ENCODE results near the gene SOX11. TPM values are rescaled to one million over a fixed set of nuclear protein-coding genes. Genes with fewer than 3 reads are reported as not detected.

Gene SOX11
- total RNA-seq, 4 donors from 2014 or later, result not detected

DNA sequence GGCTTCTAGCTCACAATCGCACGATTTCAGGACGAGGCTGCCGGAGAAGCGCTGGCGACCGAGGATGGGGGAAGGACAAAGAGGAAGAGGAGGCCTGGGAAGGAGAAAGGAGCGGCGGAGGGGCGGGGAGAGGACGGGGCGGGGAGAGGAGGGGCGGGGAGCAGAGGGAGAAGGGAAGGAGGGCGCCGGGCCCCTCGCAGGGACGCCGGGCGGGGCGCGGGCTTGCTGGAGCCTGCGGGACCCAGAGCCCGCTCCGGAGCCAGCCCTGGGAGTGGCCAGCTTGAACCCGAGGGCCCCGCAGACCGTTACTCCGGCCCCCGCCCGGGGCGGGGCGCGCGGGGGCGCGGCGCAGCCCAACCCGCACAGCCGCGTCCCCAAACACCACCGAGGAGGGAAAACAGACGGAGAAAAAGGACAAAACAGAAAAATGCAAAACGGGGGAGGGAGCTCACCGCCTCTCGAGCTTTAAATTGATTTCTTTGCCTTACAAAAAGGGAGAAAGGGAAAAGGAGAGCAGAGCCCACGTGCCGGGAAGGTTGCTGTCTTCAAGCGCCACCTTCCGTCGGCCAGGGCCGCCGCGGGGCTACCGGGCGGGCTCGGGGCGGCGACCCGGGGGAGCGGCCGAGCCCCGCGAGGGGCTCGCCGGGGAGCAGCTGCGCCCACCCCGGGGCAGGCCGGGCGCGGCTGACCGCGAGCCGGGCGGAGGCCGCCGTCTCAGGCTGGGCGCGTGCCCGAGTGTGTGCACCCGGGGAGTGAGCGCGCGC, 781 bp upstream of the SOX11 start:
- DNase-seq (ENCODE audit: low spot score in 2 of 2), result no peak
- Histone ChIP-seq H3K4me3 (peak overlapping the region in 1 of 4 donors; percentile 31), H3K4me1 (peaks cover 0 to 43% (median 6%) of the 10 kb centered on the region in 4 donors), H3K9me3 (no peaks in the 10 kb centered on the region), H3K27ac (no peak overlapping the region), H3K27me3 (peaks cover 0 to 62% of the 10 kb centered on the region in 2 donors), H3K36me3 (no peaks in the 10 kb centered on the region)
- TF ChIP-seq POLR2A (IDR thresholded peaks at IDR 0.05), result no peak
- TF ChIP-seq, protein P1, sequence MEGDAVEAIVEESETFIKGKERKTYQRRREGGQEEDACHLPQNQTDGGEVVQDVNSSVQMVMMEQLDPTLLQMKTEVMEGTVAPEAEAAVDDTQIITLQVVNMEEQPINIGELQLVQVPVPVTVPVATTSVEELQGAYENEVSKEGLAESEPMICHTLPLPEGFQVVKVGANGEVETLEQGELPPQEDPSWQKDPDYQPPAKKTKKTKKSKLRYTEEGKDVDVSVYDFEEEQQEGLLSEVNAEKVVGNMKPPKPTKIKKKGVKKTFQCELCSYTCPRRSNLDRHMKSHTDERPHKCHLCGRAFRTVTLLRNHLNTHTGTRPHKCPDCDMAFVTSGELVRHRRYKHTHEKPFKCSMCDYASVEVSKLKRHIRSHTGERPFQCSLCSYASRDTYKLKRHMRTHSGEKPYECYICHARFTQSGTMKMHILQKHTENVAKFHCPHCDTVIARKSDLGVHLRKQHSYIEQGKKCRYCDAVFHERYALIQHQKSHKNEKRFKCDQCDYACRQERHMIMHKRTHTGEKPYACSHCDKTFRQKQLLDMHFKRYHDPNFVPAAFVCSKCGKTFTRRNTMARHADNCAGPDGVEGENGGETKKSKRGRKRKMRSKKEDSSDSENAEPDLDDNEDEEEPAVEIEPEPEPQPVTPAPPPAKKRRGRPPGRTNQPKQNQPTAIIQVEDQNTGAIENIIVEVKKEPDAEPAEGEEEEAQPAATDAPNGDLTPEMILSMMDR (IDR thresholded peaks at IDR 0.05), result no peak
- TF ChIP-seq EP300 (IDR thresholded peaks at IDR 0.05), result no peak
- 1 to 4% methylated on average over 49 to 68 of the region's 83 CpGs for WGBS, 2 donors

DNA sequence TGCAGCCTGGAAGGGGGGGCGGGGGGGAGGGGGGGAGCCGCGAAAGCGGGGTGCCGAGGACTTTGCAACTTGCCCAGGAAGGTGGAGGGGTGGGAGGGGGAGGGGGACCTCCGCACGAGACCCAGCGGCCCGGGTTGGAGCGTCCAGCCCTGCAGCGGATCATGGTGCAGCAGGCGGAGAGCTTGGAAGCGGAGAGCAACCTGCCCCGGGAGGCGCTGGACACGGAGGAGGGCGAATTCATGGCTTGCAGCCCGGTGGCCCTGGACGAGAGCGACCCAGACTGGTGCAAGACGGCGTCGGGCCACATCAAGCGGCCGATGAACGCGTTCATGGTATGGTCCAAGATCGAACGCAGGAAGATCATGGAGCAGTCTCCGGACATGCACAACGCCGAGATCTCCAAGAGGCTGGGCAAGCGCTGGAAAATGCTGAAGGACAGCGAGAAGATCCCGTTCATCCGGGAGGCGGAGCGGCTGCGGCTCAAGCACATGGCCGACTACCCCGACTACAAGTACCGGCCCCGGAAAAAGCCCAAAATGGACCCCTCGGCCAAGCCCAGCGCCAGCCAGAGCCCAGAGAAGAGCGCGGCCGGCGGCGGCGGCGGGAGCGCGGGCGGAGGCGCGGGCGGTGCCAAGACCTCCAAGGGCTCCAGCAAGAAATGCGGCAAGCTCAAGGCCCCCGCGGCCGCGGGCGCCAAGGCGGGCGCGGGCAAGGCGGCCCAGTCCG, 540 bp downstream of the SOX11 start:
- no peaks in the 10 kb centered on the region for H3K36me3 ChIP-seq
- WGBS, 2 donors, result 2 to 7% methylated on average over 34 to 65 of the region's 69 CpGs
- no peak overlapping the region for H3K4me3 ChIP-seq
- no peak overlapping the region for H3K27ac ChIP-seq
- TF ChIP-seq, protein P1 (IDR thresholded peaks at IDR 0.05), result no peak
- TF ChIP-seq POLR2A (IDR thresholded peaks at IDR 0.05) (no peak), EP300 (IDR thresholded peaks at IDR 0.05) (no peak)
- peaks cover 0 to 76% of the 10 kb centered on the region in 2 donors for H3K27me3 ChIP-seq
- no peak for DNase-seq (ENCODE audit: low spot score in 2 of 2)
- no peaks in the 10 kb centered on the region for H3K9me3 ChIP-seq
- peaks cover 0 to 55% (median 11%) of the 10 kb centered on the region in 4 donors for H3K4me1 ChIP-seq

DNA sequence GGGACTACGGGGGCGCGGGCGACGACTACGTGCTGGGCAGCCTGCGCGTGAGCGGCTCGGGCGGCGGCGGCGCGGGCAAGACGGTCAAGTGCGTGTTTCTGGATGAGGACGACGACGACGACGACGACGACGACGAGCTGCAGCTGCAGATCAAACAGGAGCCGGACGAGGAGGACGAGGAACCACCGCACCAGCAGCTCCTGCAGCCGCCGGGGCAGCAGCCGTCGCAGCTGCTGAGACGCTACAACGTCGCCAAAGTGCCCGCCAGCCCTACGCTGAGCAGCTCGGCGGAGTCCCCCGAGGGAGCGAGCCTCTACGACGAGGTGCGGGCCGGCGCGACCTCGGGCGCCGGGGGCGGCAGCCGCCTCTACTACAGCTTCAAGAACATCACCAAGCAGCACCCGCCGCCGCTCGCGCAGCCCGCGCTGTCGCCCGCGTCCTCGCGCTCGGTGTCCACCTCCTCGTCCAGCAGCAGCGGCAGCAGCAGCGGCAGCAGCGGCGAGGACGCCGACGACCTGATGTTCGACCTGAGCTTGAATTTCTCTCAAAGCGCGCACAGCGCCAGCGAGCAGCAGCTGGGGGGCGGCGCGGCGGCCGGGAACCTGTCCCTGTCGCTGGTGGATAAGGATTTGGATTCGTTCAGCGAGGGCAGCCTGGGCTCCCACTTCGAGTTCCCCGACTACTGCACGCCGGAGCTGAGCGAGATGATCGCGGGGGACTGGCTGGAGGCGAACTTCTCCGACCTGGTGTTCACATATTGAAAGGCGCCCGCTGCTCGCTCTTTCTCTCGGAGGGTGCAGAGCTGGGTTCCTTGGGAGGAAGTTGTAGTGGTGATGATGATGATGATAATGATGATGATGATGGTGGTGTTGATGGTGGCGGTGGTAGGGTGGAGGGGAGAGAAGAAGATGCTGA, 1.4 kb downstream of the SOX11 start:
- no peak overlapping the region for H3K4me3 ChIP-seq
- 3 to 4% methylated on average over 43 to 70 of the region's 102 CpGs for WGBS, 2 donors
- no peaks in the 10 kb centered on the region for H3K36me3 ChIP-seq
- DNase-seq (ENCODE audit: low spot score in 2 of 2), result no peak
- H3K9me3 ChIP-seq, result no peaks in the 10 kb centered on the region
- TF ChIP-seq EP300 (IDR thresholded peaks at IDR 0.05), result no peak
- no peak overlapping the region for H3K27ac ChIP-seq
- peaks cover 0 to 55% (median 11%) of the 10 kb centered on the region in 4 donors for H3K4me1 ChIP-seq
- H3K27me3 ChIP-seq, result peaks cover 0 to 84% of the 10 kb centered on the region in 2 donors

DNA sequence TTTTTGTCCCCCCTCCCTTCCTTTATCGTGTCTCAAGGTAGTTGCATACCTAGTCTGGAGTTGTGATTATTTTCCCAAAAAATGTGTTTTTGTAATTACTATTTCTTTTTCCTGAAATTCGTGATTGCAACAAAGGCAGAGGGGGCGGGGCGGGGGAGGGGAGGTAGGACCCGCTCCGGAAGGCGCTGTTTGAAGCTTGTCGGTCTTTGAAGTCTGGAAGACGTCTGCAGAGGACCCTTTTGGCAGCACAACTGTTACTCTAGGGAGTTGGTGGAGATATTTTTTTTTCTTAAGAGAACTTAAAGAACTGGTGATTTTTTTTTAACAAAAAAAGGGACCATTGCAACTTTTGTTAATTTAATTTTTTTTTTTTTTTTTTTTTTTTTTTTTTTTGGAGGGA, 2.1 kb downstream of the SOX11 start:
- H3K4me1 ChIP-seq, result peaks cover 0 to 55% (median 11%) of the 10 kb centered on the region in 4 donors
- no peak overlapping the region for H3K4me3 ChIP-seq
- no peak overlapping the region for H3K27ac ChIP-seq
- no peak for DNase-seq (ENCODE audit: low spot score in 2 of 2)
- H3K9me3 ChIP-seq, result no peaks in the 10 kb centered on the region
- TF ChIP-seq, protein P1 (IDR thresholded peaks at IDR 0.05), result no peak
- TF ChIP-seq POLR2A (IDR thresholded peaks at IDR 0.05) (no peak), EP300 (IDR thresholded peaks at IDR 0.05) (no peak)
- WGBS, 2 donors, result 16 to 27% methylated on average over 9 of the region's 9 CpGs
- H3K36me3 ChIP-seq, result no peaks in the 10 kb centered on the region
- H3K27me3 ChIP-seq, result peaks cover 0 to 91% of the 10 kb centered on the region in 2 donors

GRCh38 chr2:5695654-5696403, 3.6 kb downstream of the SOX11 start:
- no peak overlapping the region for H3K27ac ChIP-seq
- no peak for DNase-seq (ENCODE audit: low spot score in 2 of 2)
- H3K9me3 ChIP-seq, result no peaks in the 10 kb centered on the region
- no peaks in the 10 kb centered on the region for H3K36me3 ChIP-seq
- peaks cover 0 to 91% of the 10 kb centered on the region in 2 donors for H3K27me3 ChIP-seq
- 7 to 9% methylated on average over 45 to 49 of the region's 49 CpGs for WGBS, 2 donors
- no peak for TF ChIP-seq POLR2A (IDR thresholded peaks at IDR 0.05)
- TF ChIP-seq EP300 (IDR thresholded peaks at IDR 0.05), result no peak
- TF ChIP-seq, protein P1 (IDR thresholded peaks at IDR 0.05), result no peak
- peaks cover 0 to 53% (median 11%) of the 10 kb centered on the region in 4 donors for H3K4me1 ChIP-seq
- peak overlapping the region in 2 of 4 donors; percentile 26 to 45 for H3K4me3 ChIP-seq

Data from tibial nerve (tissue), 4 donors.